ENCODE results near the gene CPLX3. TPM values are rescaled to one million over a fixed set of nuclear protein-coding genes. Genes with fewer than 3 reads are reported as not detected.

The CPLX3 gene
- total RNA-seq, 8 experiments from 2014 or later, result 0.11 to 0.66 (median 0.32) TPM; not detected in 1

GRCh38 chr15:74815961-74816360 is 10.5 kb upstream of the CPLX3 start:
- no peak overlapping the region for H3K27ac ChIP-seq
- no peak for ATAC-seq (replicated peaks in 6 of 8)
- H3K4me1 ChIP-seq (replicated peaks in 1 of 2), result peaks cover 15 to 17% of the 10 kb centered on the region in 2 donors
- in situ Hi-C loops (cut with MboI; ENCODE audit: low pct_unique_long_range_greater_than_20kb in 2 of 9, low sequenced_read_pairs in 9 of 9, unreplicated experiment in 9 of 9), result no loop called here
- WGBS, 10 experiments, result 51% methylated on average over 3 of the region's 15 CpGs; no CpG with 5 or more reads in 9 of the 10 experiments
- H3K4me3 ChIP-seq, result no peak overlapping the region

- Histone ChIP-seq H3K4me1 (replicated peaks in 1 of 2) (peaks cover 24 to 26% of the 10 kb centered on the region in 2 donors), H3K27ac (no peak overlapping the region), H3K4me3 (no peak overlapping the region)
- in situ Hi-C loops (cut with MboI; ENCODE audit: low pct_unique_long_range_greater_than_20kb in 2 of 9, low sequenced_read_pairs in 9 of 9, unreplicated experiment in 9 of 9), result no loop called here
- peak in 6 of 8 experiments; percentile 1 to 55 (median 10) for ATAC-seq (replicated peaks in 6 of 8)
- WGBS, 10 experiments, result 0 to 61% (median 25%) methylated on average over 1 to 9 of the region's 19 CpGs; no CpG with 5 or more reads in 5 of the 10 experiments
Observed at GRCh38 chr15:74816624-74817369, 9.6 kb upstream of the CPLX3 start.

DNA sequence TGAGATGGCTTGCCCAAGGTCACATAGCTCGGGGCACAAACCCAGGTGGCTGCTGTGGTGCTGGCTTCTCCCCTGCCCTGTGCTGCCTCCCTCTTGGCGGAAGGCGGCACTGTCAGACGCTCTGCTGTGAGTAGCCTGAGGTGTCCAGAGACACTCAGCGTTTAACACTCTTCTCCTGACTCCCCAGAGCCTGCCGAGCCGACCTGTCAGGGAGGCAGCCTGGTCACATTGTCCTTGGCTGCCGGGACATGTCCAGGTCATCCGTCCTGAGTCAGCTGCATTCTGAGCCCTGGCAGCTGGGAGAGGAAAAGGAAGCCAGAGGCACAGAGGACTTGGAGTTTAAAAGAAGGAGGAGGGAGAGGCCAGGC is 9.1 kb upstream of the CPLX3 start:
- Histone ChIP-seq H3K27ac (peak overlapping the region in 1 of 2 donors; percentile 29), H3K4me3 (no peak overlapping the region), H3K4me1 (replicated peaks in 1 of 2) (peaks cover 26 to 27% of the 10 kb centered on the region in 2 donors)
- WGBS, 10 experiments, result 0 to 86% (median 34%) methylated on average over 1 to 3 of the region's 9 CpGs; no CpG with 5 or more reads in 5 of the 10 experiments
- in situ Hi-C loops (cut with MboI; ENCODE audit: low pct_unique_long_range_greater_than_20kb in 2 of 9, low sequenced_read_pairs in 9 of 9, unreplicated experiment in 9 of 9), result no loop called here
- peak in 7 of 8 experiments; percentile 9 to 72 (median 68) for ATAC-seq (replicated peaks in 6 of 8)

- Histone ChIP-seq H3K4me1 (replicated peaks in 1 of 2) (peaks cover 26 to 31% of the 10 kb centered on the region in 2 donors), H3K27ac (no peak overlapping the region), H3K4me3 (no peak overlapping the region)
- in situ Hi-C loops (cut with MboI; ENCODE audit: low pct_unique_long_range_greater_than_20kb in 2 of 9, low sequenced_read_pairs in 9 of 9, unreplicated experiment in 9 of 9), result no loop called here
- ATAC-seq (replicated peaks in 6 of 8), result no peak
- WGBS, 10 experiments, result 78 to 100% (median 100%) methylated on average over 1 to 2 of the region's 5 CpGs; no CpG with 5 or more reads in 7 of the 10 experiments
Observed at GRCh38 chr15:74820056-74820455, 6.4 kb upstream of the CPLX3 start.

DNA sequence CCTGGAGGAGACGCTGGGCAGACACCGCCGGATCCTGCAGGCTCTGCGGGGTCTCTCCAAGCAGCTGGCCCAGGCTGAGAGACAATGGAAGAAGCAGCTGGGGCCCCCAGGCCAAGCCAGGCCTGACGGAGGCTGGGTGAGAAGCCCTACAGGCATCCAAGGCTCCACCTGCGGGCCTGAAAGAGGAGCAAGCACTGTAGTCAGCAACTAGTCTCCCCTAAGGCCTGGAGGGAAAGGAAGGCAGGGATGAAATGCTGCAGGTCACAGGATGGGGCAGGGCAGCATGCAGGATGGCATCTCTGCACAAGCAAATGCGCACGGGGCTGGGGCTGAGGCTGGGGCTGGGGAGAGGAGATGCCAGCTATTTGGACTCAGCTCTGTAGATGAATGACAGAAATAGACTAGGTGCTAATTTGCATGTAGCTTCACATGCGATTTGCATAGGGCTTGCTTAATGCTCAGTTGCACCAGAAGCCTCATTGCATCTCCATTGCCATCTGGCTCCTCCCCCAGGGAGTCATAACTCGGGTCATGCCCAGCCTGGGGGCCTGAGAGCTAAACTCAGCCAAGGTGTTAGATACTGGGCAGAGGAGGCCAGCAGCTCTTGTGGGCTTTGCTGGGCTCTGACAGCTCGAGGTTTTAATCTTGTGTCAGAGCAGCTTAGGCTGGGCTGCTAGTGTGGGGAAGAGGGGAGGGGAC is 5.2 kb upstream of the CPLX3 start:
- ATAC-seq (replicated peaks in 6 of 8), result peak; percentile 42 to 91 (median 68)
- peaks cover 32 to 38% of the 10 kb centered on the region in 2 donors for H3K4me1 ChIP-seq (replicated peaks in 1 of 2)
- no peak overlapping the region for H3K4me3 ChIP-seq
- WGBS, 10 experiments, result 0 to 47% (median 19%) methylated on average over 1 to 6 of the region's 11 CpGs; no CpG with 5 or more reads in 4 of the 10 experiments
- in situ Hi-C loops (cut with MboI; ENCODE audit: low pct_unique_long_range_greater_than_20kb in 2 of 9, low sequenced_read_pairs in 9 of 9, unreplicated experiment in 9 of 9), result no loop called here
- peak overlapping the region; percentile 7 to 18 for H3K27ac ChIP-seq

GRCh38 chr15:74821790-74822158 is 4.7 kb upstream of the CPLX3 start:
- no peak for ATAC-seq (replicated peaks in 6 of 8)
- peaks cover 34 to 42% of the 10 kb centered on the region in 2 donors for H3K4me1 ChIP-seq (replicated peaks in 1 of 2)
- WGBS, 10 experiments, result 80 to 100% (median 80%) methylated on average over 1 to 3 of the region's 7 CpGs; no CpG with 5 or more reads in 5 of the 10 experiments
- in situ Hi-C loops (cut with MboI; ENCODE audit: low pct_unique_long_range_greater_than_20kb in 2 of 9, low sequenced_read_pairs in 9 of 9, unreplicated experiment in 9 of 9), result no loop called here
- H3K27ac ChIP-seq, result peak overlapping the region in 1 of 2 donors; percentile 7
- no peak overlapping the region for H3K4me3 ChIP-seq

- WGBS, 10 experiments, result 73 to 100% (median 86%) methylated on average over 1 to 3 of the region's 4 CpGs; no CpG with 5 or more reads in 5 of the 10 experiments
- H3K27ac ChIP-seq, result no peak overlapping the region
- in situ Hi-C loops (cut with MboI; ENCODE audit: low pct_unique_long_range_greater_than_20kb in 2 of 9, low sequenced_read_pairs in 9 of 9, unreplicated experiment in 9 of 9), result no loop called here
- H3K4me1 ChIP-seq (replicated peaks in 1 of 2), result peaks cover 33 to 40% of the 10 kb centered on the region in 2 donors
- no peak overlapping the region for H3K4me3 ChIP-seq
- ATAC-seq (replicated peaks in 6 of 8), result no peak
Observed at GRCh38 chr15:74822233-74822632, 4.2 kb upstream of the CPLX3 start.

DNA sequence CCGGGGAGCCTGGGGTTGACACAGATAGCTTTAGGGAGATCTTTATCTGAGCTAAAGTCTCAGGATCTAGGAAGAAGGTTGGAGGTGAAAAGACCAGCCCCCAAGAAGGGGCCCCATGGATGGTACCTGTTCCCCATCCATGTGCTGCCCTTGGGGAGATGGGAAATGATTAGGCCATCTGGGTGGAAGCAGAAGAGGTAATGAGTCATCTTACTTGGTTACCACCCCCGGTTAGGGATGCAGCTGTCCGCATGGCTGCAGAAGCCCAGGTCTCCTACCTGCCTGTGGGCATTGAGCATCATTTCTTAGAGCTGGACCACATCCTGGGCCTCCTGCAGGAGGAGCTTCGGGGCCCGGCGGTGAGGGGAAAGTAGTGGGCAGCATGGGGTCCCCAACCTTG is 3.1 kb upstream of the CPLX3 start:
- Histone ChIP-seq H3K4me1 (replicated peaks in 1 of 2) (peaks cover 28 to 38% of the 10 kb centered on the region in 2 donors), H3K4me3 (no peak overlapping the region), H3K27ac (no peak overlapping the region)
- ATAC-seq (replicated peaks in 6 of 8), result no peak
- 0 to 100% (median 73%) methylated on average over 1 to 2 of the region's 6 CpGs; no CpG with 5 or more reads in 5 of the 10 experiments for WGBS, 10 experiments
- in situ Hi-C loops (cut with MboI; ENCODE audit: low pct_unique_long_range_greater_than_20kb in 2 of 9, low sequenced_read_pairs in 9 of 9, unreplicated experiment in 9 of 9), result no loop called here

DNA sequence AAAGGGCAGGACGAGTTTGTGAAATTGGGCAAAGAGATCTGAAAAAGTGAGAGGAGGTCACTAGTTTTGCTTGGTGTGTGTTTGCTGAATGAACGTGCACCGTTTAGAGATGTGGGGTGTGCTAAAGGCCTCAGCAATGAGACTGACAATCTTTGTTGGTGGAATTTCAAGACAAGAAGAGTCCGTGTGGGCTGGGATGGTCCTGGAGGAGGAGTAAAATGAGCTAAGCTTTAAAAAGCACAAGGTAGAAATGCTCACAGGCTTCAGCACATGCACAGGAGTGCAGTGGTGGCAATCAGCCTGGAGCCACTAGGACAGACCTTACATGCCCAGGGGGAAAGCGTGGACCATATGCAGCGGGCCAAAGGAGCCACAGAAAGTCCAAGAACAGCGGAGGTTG is 1.5 kb upstream of the CPLX3 start:
- WGBS, 10 experiments, result 29 to 71% (median 51%) methylated on average over 1 to 7 of the region's 7 CpGs; no CpG with 5 or more reads in 3 of the 10 experiments
- in situ Hi-C loops (cut with MboI; ENCODE audit: low pct_unique_long_range_greater_than_20kb in 2 of 9, low sequenced_read_pairs in 9 of 9, unreplicated experiment in 9 of 9), result no loop called here
- H3K4me3 ChIP-seq, result no peak overlapping the region
- H3K4me1 ChIP-seq (replicated peaks in 1 of 2), result peaks cover 28 to 38% of the 10 kb centered on the region in 2 donors
- no peak for ATAC-seq (replicated peaks in 6 of 8)
- H3K27ac ChIP-seq, result no peak overlapping the region

GRCh38 chr15:74825866-74826265 is 561 bp upstream of the CPLX3 start:
- in situ Hi-C loops (cut with MboI; ENCODE audit: low pct_unique_long_range_greater_than_20kb in 2 of 9, low sequenced_read_pairs in 9 of 9, unreplicated experiment in 9 of 9), result no loop called here
- peak in 5 of 8 experiments; percentile 48 to 65 (median 56) for ATAC-seq (replicated peaks in 6 of 8)
- Histone ChIP-seq H3K4me3 (no peak overlapping the region), H3K27ac (no peak overlapping the region), H3K4me1 (replicated peaks in 1 of 2) (peaks cover 24 to 31% of the 10 kb centered on the region in 2 donors)
- 40 to 64% (median 44%) methylated on average over 2 to 3 of the region's 10 CpGs; no CpG with 5 or more reads in 7 of the 10 experiments for WGBS, 10 experiments

DNA sequence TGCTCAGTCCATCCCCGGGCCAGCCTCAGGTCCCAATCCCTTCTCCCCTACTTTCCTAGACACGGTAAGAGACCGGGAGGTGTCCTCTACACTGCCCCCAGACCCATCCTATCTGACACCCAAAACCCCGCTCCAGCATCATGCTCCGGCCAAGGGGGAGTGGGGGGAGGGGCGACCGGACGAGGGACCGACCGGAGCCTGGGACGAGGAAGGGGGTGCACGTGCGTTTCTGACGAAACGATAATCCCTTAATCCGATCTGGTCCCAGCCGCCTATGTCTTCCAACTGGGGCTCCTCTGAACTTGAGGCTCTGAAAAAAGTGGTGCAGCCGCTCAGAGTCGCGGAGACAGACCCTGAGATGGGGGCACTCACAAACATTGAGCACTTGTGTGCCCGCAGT is 494 bp downstream of the CPLX3 start:
- ATAC-seq (replicated peaks in 6 of 8), result no peak
- peak overlapping the region in 1 of 5 donors; percentile 9 for H3K4me3 ChIP-seq
- WGBS, 10 experiments, result 9 to 60% (median 27%) methylated on average over 1 to 9 of the region's 21 CpGs; no CpG with 5 or more reads in 7 of the 10 experiments
- in situ Hi-C loops (cut with MboI; ENCODE audit: low pct_unique_long_range_greater_than_20kb in 2 of 9, low sequenced_read_pairs in 9 of 9, unreplicated experiment in 9 of 9), result no loop called here
- peaks cover 17 to 25% of the 10 kb centered on the region in 2 donors for H3K4me1 ChIP-seq (replicated peaks in 1 of 2)
- H3K27ac ChIP-seq, result no peak overlapping the region

DNA sequence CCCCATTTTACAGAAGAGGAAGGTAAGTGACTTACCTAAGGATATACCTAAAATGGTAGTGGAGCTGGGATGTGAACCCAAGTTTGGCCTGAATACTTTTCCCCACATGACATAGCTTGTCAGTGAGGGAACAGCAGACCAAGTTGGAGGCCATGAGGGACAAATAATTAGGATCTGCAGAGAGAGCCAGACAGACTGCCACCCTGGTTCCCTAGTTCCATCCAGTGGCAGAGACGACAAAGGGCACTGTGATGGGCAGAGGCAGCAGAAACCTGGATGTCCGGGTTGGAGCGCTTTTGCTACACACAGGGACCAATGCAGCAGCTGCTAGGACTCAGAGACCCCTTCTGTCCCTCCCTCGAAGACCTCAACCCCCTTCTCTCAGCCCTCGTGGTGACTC is 1.2 kb downstream of the CPLX3 start:
- Histone ChIP-seq H3K27ac (no peak overlapping the region), H3K4me1 (replicated peaks in 1 of 2) (peaks cover 24 to 30% of the 10 kb centered on the region in 2 donors), H3K4me3 (no peak overlapping the region)
- no peak for ATAC-seq (replicated peaks in 6 of 8)
- 0 to 80% (median 44%) methylated on average over 1 to 5 of the region's 5 CpGs; no CpG with 5 or more reads in 4 of the 10 experiments for WGBS, 10 experiments
- in situ Hi-C loops (cut with MboI; ENCODE audit: low pct_unique_long_range_greater_than_20kb in 2 of 9, low sequenced_read_pairs in 9 of 9, unreplicated experiment in 9 of 9), result no loop called here

- Histone ChIP-seq H3K27ac (no peak overlapping the region), H3K4me3 (no peak overlapping the region), H3K4me1 (replicated peaks in 1 of 2) (peaks cover 35 to 38% of the 10 kb centered on the region in 2 donors)
- in situ Hi-C loops (cut with MboI; ENCODE audit: low pct_unique_long_range_greater_than_20kb in 2 of 9, low sequenced_read_pairs in 9 of 9, unreplicated experiment in 9 of 9), result no loop called here
- ATAC-seq (replicated peaks in 6 of 8), result no peak
- 0 to 100% (median 63%) methylated on average over 1 to 6 of the region's 6 CpGs for WGBS, 10 experiments
Observed at GRCh38 chr15:74828835-74829234, 2.4 kb downstream of the CPLX3 start.

All from motor neuron (in vitro differentiated cells).